ENCODE measurements around the gene POLR1B.
A peak's percentile ranks its signal among the peaks of the same experiment; 100 is the strongest.
"Not testable (repeated sequence)": the region's sequence is repeated elsewhere in the genome, so short reads cannot be mapped to it uniquely, and the experiment has no call there.

The POLR1B gene

DNA sequence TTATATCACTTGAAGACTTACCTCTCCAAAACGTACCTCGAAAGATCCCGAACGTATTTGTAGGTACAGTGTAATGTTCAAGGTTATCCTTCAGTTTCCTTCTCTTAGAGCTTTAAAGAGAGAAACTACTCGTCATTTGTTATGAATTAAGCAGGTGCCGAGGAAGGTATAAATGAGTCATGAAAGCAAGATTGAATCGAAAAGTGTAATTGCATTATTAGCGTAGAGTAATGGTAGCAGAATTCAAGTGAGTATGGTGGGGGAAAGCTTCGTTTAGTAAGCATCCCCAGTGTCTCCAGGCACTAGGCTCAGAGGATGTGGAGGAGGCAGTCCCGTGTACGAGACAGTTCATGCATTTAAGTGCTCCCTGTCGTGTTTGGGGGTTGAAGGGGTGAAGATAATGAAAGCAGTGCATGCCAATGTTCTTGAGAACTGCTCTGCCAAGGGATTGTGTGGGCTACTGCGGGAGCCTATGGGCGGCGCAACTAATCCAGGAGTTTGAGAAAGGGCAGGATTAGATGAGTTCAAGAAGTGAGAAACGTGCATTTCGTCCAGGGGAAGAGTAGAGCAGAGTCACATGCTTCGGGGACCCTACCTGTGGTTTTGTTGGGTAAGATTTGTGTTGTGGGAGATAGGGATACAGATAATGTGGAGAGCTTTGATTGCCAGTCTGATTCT lies 858 bp downstream of the POLR1B start:
- no peak for DNase-seq (ENCODE audit: extremely low read depth, low read depth)
- peak overlapping the region; percentile 95 for H3K4me3 ChIP-seq (replicated peaks; ENCODE audit: low read depth, low read length)
- TF ChIP-seq CTCF (IDR thresholded peaks at IDR 0.05; ENCODE audit: low read depth, low read length, missing control alignments) = no peak

- no peak for DNase-seq (ENCODE audit: extremely low read depth, low read depth)
- TF ChIP-seq CTCF (IDR thresholded peaks at IDR 0.05; ENCODE audit: low read depth, low read length, missing control alignments) = no peak
- no peak overlapping the region for H3K4me3 ChIP-seq (replicated peaks; ENCODE audit: low read depth, low read length)
Measured at GRCh38 chr2:112547333-112547732, 5.1 kb downstream of the POLR1B start.

DNA sequence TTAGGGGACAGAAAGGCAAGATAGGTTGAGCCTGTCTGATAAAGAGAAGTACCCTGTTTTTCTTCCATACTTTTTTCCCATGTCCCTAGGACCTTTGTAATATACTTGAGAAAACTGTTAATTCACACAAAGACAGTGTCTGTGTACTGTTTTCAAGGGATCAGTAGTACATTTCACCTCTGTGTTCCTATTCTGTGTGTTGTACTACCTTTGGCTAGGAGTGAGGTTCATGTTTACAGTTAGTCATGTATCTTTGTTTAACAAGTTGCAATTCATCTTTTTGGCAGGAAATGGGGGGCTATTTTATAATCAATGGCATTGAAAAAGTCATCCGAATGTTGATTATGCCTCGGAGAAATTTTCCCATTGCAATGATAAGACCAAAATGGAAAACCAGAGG lies 6.7 kb downstream of the POLR1B start:
- no peak overlapping the region for H3K4me3 ChIP-seq (replicated peaks; ENCODE audit: low read depth, low read length)
- no peak for DNase-seq (ENCODE audit: extremely low read depth, low read depth)
- no peak for TF ChIP-seq CTCF (IDR thresholded peaks at IDR 0.05; ENCODE audit: low read depth, low read length, missing control alignments)

GRCh38 chr2:112566104-112566503 lies 23.8 kb downstream of the POLR1B start:
- no peak for DNase-seq (ENCODE audit: extremely low read depth, low read depth)
- TF ChIP-seq CTCF (IDR thresholded peaks at IDR 0.05; ENCODE audit: low read depth, low read length, missing control alignments) = no peak
- no peak overlapping the region for H3K4me3 ChIP-seq (replicated peaks; ENCODE audit: low read depth, low read length)

GRCh38 chr2:112566508-112566907 lies 24.2 kb downstream of the POLR1B start:
- DNase-seq (ENCODE audit: extremely low read depth, low read depth); H3K4me3 ChIP-seq (replicated peaks; ENCODE audit: low read depth, low read length): not testable (repeated sequence)

GRCh38 chr2:112572005-112572404 lies 29.7 kb downstream of the POLR1B start:
- TF ChIP-seq CTCF (IDR thresholded peaks at IDR 0.05; ENCODE audit: low read depth, low read length, missing control alignments) = no peak
- no peak overlapping the region for H3K4me3 ChIP-seq (replicated peaks; ENCODE audit: low read depth, low read length)
- DNase-seq (ENCODE audit: extremely low read depth, low read depth) = no peak

DNA sequence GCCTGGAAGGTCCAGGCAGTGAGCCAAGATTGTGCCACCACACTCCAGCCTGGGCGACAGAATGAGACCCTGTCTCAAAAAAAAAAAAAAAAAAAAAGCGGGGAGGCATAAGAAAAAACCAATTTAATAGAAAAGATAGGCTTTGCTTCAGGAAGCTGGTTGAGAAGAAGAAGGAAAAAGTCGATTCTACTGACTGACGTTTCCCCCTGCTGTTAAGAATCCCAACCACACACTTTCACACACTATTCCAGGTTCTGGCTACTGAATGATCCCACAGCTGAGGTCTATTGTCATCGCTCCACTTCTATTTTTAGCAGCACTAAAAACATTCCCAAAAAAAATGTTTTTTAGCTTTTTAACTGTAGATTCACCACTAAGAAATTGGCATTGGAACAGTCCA lies 35.5 kb downstream of the POLR1B start:
- TF ChIP-seq CTCF (IDR thresholded peaks at IDR 0.05; ENCODE audit: low read depth, low read length, missing control alignments) = peak; percentile 10
- no peak for DNase-seq (ENCODE audit: extremely low read depth, low read depth)
- no peak overlapping the region for H3K4me3 ChIP-seq (replicated peaks; ENCODE audit: low read depth, low read length)

Data from HFF-Myc (cell line).